ENCODE data around the gene KCNMB2.

Gene KCNMB2

GRCh38 chr3:178669758-178670157 lies 133.5 kb downstream of the KCNMB2 start:
- TF ChIP-seq CTCF (IDR thresholded peaks at IDR 0.05; ENCODE audit: low read depth, low read length) = no peak

GRCh38 chr3:178671377-178671776 lies 135.1 kb downstream of the KCNMB2 start:
- H3K4me3 ChIP-seq (ENCODE audit: low read depth, low read length) = no peak overlapping the region
- TF ChIP-seq CTCF (IDR thresholded peaks at IDR 0.05; ENCODE audit: low read depth, low read length) = no peak

More at GRCh38 chr3:178669758-178670157, 133.5 kb downstream of the KCNMB2 start:
- no peak overlapping the region for H3K4me3 ChIP-seq (ENCODE audit: low read depth, low read length)

- TF ChIP-seq CTCF (IDR thresholded peaks at IDR 0.05; ENCODE audit: low read depth, low read length) = no peak
- no peak overlapping the region for H3K4me3 ChIP-seq (ENCODE audit: low read depth, low read length)
These were observed 135.6 kb downstream of the KCNMB2 start for GRCh38 chr3:178671791-178672190.

- no peak overlapping the region for H3K4me3 ChIP-seq (ENCODE audit: low read depth, low read length)
- TF ChIP-seq CTCF (IDR thresholded peaks at IDR 0.05; ENCODE audit: low read depth, low read length) = no peak
These were observed 136.0 kb downstream of the KCNMB2 start for GRCh38 chr3:178672275-178672674.

- no peak overlapping the region for H3K4me3 ChIP-seq (ENCODE audit: low read depth, low read length)
- TF ChIP-seq CTCF (IDR thresholded peaks at IDR 0.05; ENCODE audit: low read depth, low read length) = no peak
These were observed 137.3 kb downstream of the KCNMB2 start for GRCh38 chr3:178673529-178673928.

- no peak overlapping the region for H3K4me3 ChIP-seq (ENCODE audit: low read depth, low read length)
- no peak for TF ChIP-seq CTCF (IDR thresholded peaks at IDR 0.05; ENCODE audit: low read depth, low read length)
These were observed 139.8 kb downstream of the KCNMB2 start for GRCh38 chr3:178676077-178676476.

- TF ChIP-seq CTCF (IDR thresholded peaks at IDR 0.05; ENCODE audit: low read depth, low read length) = no peak
- no peak overlapping the region for H3K4me3 ChIP-seq (ENCODE audit: low read depth, low read length)
These were observed 140.9 kb downstream of the KCNMB2 start for GRCh38 chr3:178676942-178677790.
